Gastrocnemius medialis (tissue), 4 donors: ENCODE data around the gene ARHGAP28.

Source experiments
- CTCF ChIP-seq, 5 experiments: fragments of 450-650 bp in 3 of 5; fragments of 200-600 bp in 2 of 5; sonication (generic) in 2 of 5; IDR thresholded peaks in 4 of 5; conservative IDR thresholded peaks in 1 of 5; 1 replicate in 4 of 5; 2 replicates in 1 of 5; pipeline ENCODE4 v1.5.1; 2016 to 2019; ENCODE audit warnings: antibody characterized with exemption in 5 of 5, mild to moderate bottlenecking in 3 of 5, moderate library complexity in 3 of 5
- POLR2A ChIP-seq, 2 donors: fragments of 450-650 bp; IDR thresholded peaks; one replicate each; pipeline ENCODE4 v1.6.1; 2017; ENCODE audit warnings: antibody characterized with exemption in 2 of 2, mild to moderate bottlenecking in 2 of 2, moderate library complexity in 2 of 2

DNA sequence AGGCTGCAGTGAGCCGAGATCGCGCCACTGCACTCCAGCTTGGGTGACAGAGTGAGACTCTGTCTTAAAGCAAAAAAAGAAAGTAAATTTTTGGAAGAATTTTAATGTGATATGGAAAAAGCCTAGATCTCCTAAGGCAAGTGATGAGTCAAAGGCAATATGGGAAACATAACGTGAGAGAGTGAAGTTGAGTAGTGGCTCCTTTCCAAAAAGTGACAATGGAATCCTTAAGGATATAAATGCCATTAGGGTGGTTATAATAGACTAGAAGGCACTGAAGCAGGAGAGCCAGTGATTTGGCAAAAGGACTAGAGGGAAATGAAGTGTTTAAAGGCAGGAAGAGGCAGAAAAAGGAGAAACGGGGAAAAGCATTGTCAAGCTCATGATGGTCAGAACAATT, 25.6 kb downstream of the ARHGAP28 start:
- TF ChIP-seq POLR2A (IDR thresholded peaks at IDR 0.05) (no peak), CTCF (IDR thresholded peaks at IDR 0.05 in 4 of 5, conservative IDR thresholded peaks at IDR 0.05 in 1 of 5) (no peak)
